GM12878 (cell line): Measurements from ENCODE around the gene PAK6. TPM values are rescaled to one million over a fixed set of nuclear protein-coding genes. Genes with fewer than 3 reads are reported as not detected.
A peak's percentile ranks its signal among the peaks of the same experiment; 100 is the strongest.

Experiments
- ATAC-seq: fragments of 200-7000 bp; cut with Tn5 transposase; 3 replicates; pipeline ENCODE4 v1.9.1; 2020; ENCODE audit warnings: mild to moderate bottlenecking, moderate library complexity
- BruUV-seq: library from RNA; stranded (reverse); fragments of 400-500 nt; replicated peaks from 2 replicates; lab custom pipeline; 2021; lab: Mats Ljungman, UMichigan
- CTCF ChIA-PET: fragments of 300-600 bp; sonication (Branson Sonifier 250); formaldehyde crosslinking; extraction: SDS; loops from one replicate; lab custom pipeline; 2021; ENCODE audit warnings: inconsistent platforms; lab: Yijun Ruan, JAX
- POLR2A ChIA-PET: fragments of 350-600 bp; formaldehyde crosslinking; extraction: SDS; loops from one replicate; lab custom pipeline; 2021; ENCODE audit warnings: inconsistent platforms; lab: Charles Lee
- RAD21 ChIA-PET: fragments of 300-600 bp; sonication (Branson Sonifier 250); formaldehyde crosslinking; loops from one replicate; lab custom pipeline; 2023; ENCODE audit warnings: antibody characterized with exemption; ENCODE audit not compliant: unreplicated experiment; lab: Charles Lee
- SMC1A ChIA-PET: fragments of 300-600 bp; sonication (Branson Sonifier 250); formaldehyde crosslinking; loops from one replicate; lab custom pipeline; 2023; ENCODE audit not compliant: unreplicated experiment, uncharacterized antibody; lab: Charles Lee
- DNase-seq: peaks from one replicate; pipeline ENCODE4 v3.0.0-alpha.2; 2011; ENCODE audit warnings: low read depth, low spot score
- FAIRE-seq: peaks from 3 replicates; lab custom pipeline; 2011; peaks lifted over from hg19 to GRCh38; lab: Jason Lieb, UNC
- H2AFZ ChIP-seq: 2 replicates; pipeline ENCODE4 v1.6.0; 2011; ENCODE audit warnings: low read depth, low read length, control low read depth; ENCODE audit not compliant: control insufficient read depth
- H3K27ac ChIP-seq: 2 replicates; pipeline ENCODE4 v1.5.1; 2011; ENCODE audit warnings: control low read depth; ENCODE audit not compliant: control insufficient read depth, insufficient read depth
- H3K27me3 ChIP-seq, 2 experiments: replicated peaks in 1 of 2; 2 replicates each; pipeline versions ENCODE4 v1.6.0 to v1.6.1; 2011; ENCODE audit warnings: low read length in 1 of 2; ENCODE audit not compliant: control insufficient read depth in 2 of 2, insufficient read depth in 2 of 2
- H3K36me3 ChIP-seq, 2 experiments: 2 replicates each; pipeline ENCODE4 v1.5.1; 2011; ENCODE audit warnings: low read length in 1 of 2; ENCODE audit not compliant: control insufficient read depth in 2 of 2, insufficient read depth in 2 of 2
- H3K4me1 ChIP-seq: 2 replicates; pipeline ENCODE4 v1.6.1; 2011; ENCODE audit warnings: mild to moderate bottlenecking, low read length, moderate library complexity, mixed read lengths; ENCODE audit not compliant: control insufficient read depth, insufficient read depth
- H3K4me2 ChIP-seq: 2 replicates; pipeline ENCODE4 v1.6.0; 2011; ENCODE audit warnings: control low read depth; ENCODE audit not compliant: control insufficient read depth, insufficient read depth
- H3K4me3 ChIP-seq: fragments of 200-600 bp; sonication (generic); 2 replicates; pipeline ENCODE4 v1.5.1; 2016
- H3K79me2 ChIP-seq: 2 replicates; pipeline ENCODE4 v1.6.0; 2011; ENCODE audit warnings: low read length; ENCODE audit not compliant: control insufficient read depth, insufficient read depth
- H3K9ac ChIP-seq: 2 replicates; pipeline ENCODE4 v1.8.0; 2011; ENCODE audit warnings: low read length, control low read depth, mixed read lengths; ENCODE audit not compliant: control insufficient read depth, insufficient read depth
- H3K9me3 ChIP-seq: replicated peaks from 3 replicates; pipeline ENCODE4 v1.5.1; 2011; ENCODE audit warnings: mild to moderate bottlenecking, low read length; ENCODE audit not compliant: control insufficient read depth, insufficient read depth
- H4K20me1 ChIP-seq: 2 replicates; pipeline ENCODE4 v1.6.0; 2011; ENCODE audit not compliant: control insufficient read depth, insufficient read depth
- CBFB ChIP-seq: IDR thresholded peaks from 2 replicates; pipeline ENCODE4 v1.6.1; 2016; ENCODE audit warnings: antibody characterized with exemption, low read depth
- EGR1 ChIP-seq, 2 experiments: IDR thresholded peaks; 1 replicate in 1 of 2; 2 replicates in 1 of 2; pipeline ENCODE4 v1.6.1; 2011 to 2012; ENCODE audit warnings: low read depth in 2 of 2, low read length in 2 of 2, borderline replicate concordance in 1 of 2, mild to moderate bottlenecking in 1 of 2, moderate library complexity in 1 of 2
- FOXK2 ChIP-seq: fragments of 450-650 bp; IDR thresholded peaks from 2 replicates; pipeline ENCODE4 v1.6.1; 2017; ENCODE audit warnings: mild to moderate bottlenecking, moderate library complexity
- IRF5 ChIP-seq: fragments of 450-650 bp; IDR thresholded peaks from 2 replicates; pipeline ENCODE4 v1.6.1; 2017; ENCODE audit warnings: borderline replicate concordance
- KDM1A ChIP-seq: fragments of 200-600 bp; sonication (generic); IDR thresholded peaks from 2 replicates; pipeline ENCODE4 v1.6.1; 2016; ENCODE audit warnings: borderline replicate concordance
- MEF2B ChIP-seq: fragments of 450-650 bp; IDR thresholded peaks from 2 replicates; pipeline ENCODE4 v1.6.1; 2018; ENCODE audit warnings: mild to moderate bottlenecking, moderate library complexity; ENCODE audit not compliant: partially characterized antibody, poor library complexity, severe bottlenecking
- RUNX3 ChIP-seq: IDR thresholded peaks from 2 replicates; pipeline ENCODE4 v1.6.1; 2012; ENCODE audit warnings: low read length, inconsistent platforms
- SMC3 ChIP-seq: IDR thresholded peaks from 2 replicates; pipeline ENCODE4 v1.6.1; 2011; ENCODE audit warnings: low read length, improper control_type of control experiment, borderline replicate concordance
- WGBS: methylation state at CpG from one replicate; pipeline ENCODE4 v1.1.6; 2016; ENCODE audit warnings: low lambda C conversion rate; ENCODE audit not compliant: insufficient replicate concordance, insufficient coverage; ENCODE audit errors: missing lambda C conversion rate; 5-methylcytosine and 5-hydroxymethylcytosine counted together
- in situ Hi-C: fragments of 300-500 bp; cut with MboI; formaldehyde crosslinking; loops from 9 replicates; pipeline ENCODE4 v1.14.3; 2018; ENCODE audit warnings: mixed read lengths
- intact Hi-C: fragments of 100-400 bp; cut with micrococcal nuclease; formaldehyde crosslinking; loops from one replicate; pipeline ENCODE4 v1.14.2; 2022; ENCODE audit not compliant: unreplicated experiment
- polyA plus RNA-seq, 11 experiments: library from polyadenylated mRNA; depleted of rRNA in 4 of 11; unstranded in 6 of 11; stranded (reverse) in 5 of 11; fragments of >200 nt; fragmentation: Nextera tagmentation in 4 of 11; fragmentation: Illumina TruSeq in 1 of 11; extraction: Ambion mirVana in 4 of 11; extraction: Trizol in 1 of 11; gene quantifications; 1 replicate in 1 of 11; 2 replicates in 10 of 11; pipeline versions ENCODE4 v1.2.1 to v1.2.3, GENCODE V29; 2011 to 2016; ENCODE audit warnings: inconsistent platforms in 2 of 11, missing spikeins in 2 of 11, low read depth in 1 of 11
- total RNA-seq, 4 experiments: library from RNA; depleted of rRNA in 3 of 4; stranded (reverse); fragments of >200 nt in 3 of 4; fragmentation: Illumina TruSeq in 1 of 4; extraction: Trizol in 1 of 4; gene quantifications; 2 replicates each; pipeline versions ENCODE4 v1.2.1 to v1.2.3, GENCODE V29; 2013 to 2021

The PAK6 gene
- total and polyA plus RNA-seq, 10 of the 15 experiments (the other 5 are each of a cell fraction or from before 2014, with no cell fraction given): 0.07 to 0.92 (median 0.31) TPM; not detected in 2

GRCh38 chr15:40234783-40235182 is 4.1 kb upstream of the PAK6 start:
- no peak overlapping the region for H3K4me2 ChIP-seq
- ChIA-PET POLR2A (interaction anchor here (1.0 kb wide), 1 partner anchor 17 kb away, joined by 6 read pairs; no protein-coding TSS in a partner anchor), SMC1A (interaction anchor here (0.9 to 1.9 kb wide), 2 partner anchors 17 to 446 kb away, joined by 3 to 6 read pairs; no protein-coding TSS in a partner anchor), CTCF (interaction anchor here (0.7 to 4.1 kb wide), 2 partner anchors 17 to 110 kb away, joined by 3 to 11 read pairs; no protein-coding TSS in a partner anchor), RAD21 (interaction anchor here (1.2 kb wide), 1 partner anchor 189 kb away, joined by 3 read pairs; no protein-coding TSS in a partner anchor)
- no peak overlapping the region for H3K27ac ChIP-seq
- in situ Hi-C loops (no loop called here), intact Hi-C loops (no loop called here)
- peak overlapping the region; percentile 50 for H2AFZ ChIP-seq
- BruUV-seq: no TSS peak
- H3K36me3 ChIP-seq: peaks cover 10 to 17% of the 10 kb centered on the region in 2 experiments; a peak in 3 of 4 replicates
- no peak overlapping the region for H3K4me3 ChIP-seq
- H3K9me3 ChIP-seq: no peaks in the 10 kb centered on the region
- FAIRE-seq (no peak), ATAC-seq (peak; percentile 8; the same call in 2 of the 3 replicates), DNase-seq (no peak)
- WGBS: 70% methylated on average over 4 of the region's 4 CpGs
- H4K20me1 ChIP-seq: no peaks in the 10 kb centered on the region
- peak; percentile 54 for TF ChIP-seq MEF2B
- no peak for TF ChIP-seq IRF5
- TF ChIP-seq EGR1 (IDR thresholded peaks at IDR 0.05; ENCODE audit: borderline replicate concordance in 1 of 2, low read depth in 2 of 2, low read length in 2 of 2): no peak
- TF ChIP-seq KDM1A: no peak
- no peak for TF ChIP-seq CBFB
- TF ChIP-seq RUNX3: peak; percentile 36; the same call in 1 of the 2 replicates
- no peak for TF ChIP-seq SMC3
- no peak for TF ChIP-seq FOXK2
- no peak overlapping the region for H3K9ac ChIP-seq
- H3K79me2 ChIP-seq: no peaks in the 10 kb centered on the region
- no peaks in the 10 kb centered on the region; a peak in 1 of 4 replicates for H3K27me3 ChIP-seq
- peaks cover 10% of the 10 kb centered on the region for H3K4me1 ChIP-seq
